Sigmoid colon (tissue), 7 donors: ENCODE data around the gene RHBDD3. TPM values are rescaled to one million over a fixed set of nuclear protein-coding genes. Genes with fewer than 3 reads are reported as not detected.
"Not testable (repeated sequence)": the region's sequence is repeated elsewhere in the genome, so short reads cannot be mapped to it uniquely, and the experiment has no call there.

Source experiments
- DNase-seq: peaks from one replicate; pipeline ENCODE4 v3.0.0-alpha.2; 2019
- H3K27ac ChIP-seq, 4 donors: fragments of 200-600 bp; sonication (generic); one replicate each; pipeline ENCODE4 v1.5.1; 2016 to 2019; ENCODE audit warnings: mild to moderate bottlenecking in 1 of 4
- H3K27me3 ChIP-seq, 3 donors: fragments of 200-600 bp; sonication (generic); one replicate each; pipeline ENCODE4 v1.5.1; 2019; ENCODE audit warnings: mild to moderate bottlenecking in 1 of 3
- H3K36me3 ChIP-seq, 4 donors: fragments of 200-600 bp; sonication (generic); one replicate each; pipeline ENCODE4 v1.5.1; 2016 to 2019
- H3K4me1 ChIP-seq, 4 donors: fragments of 200-600 bp; sonication (generic); one replicate each; pipeline ENCODE4 v1.5.1; 2017 to 2019
- H3K4me3 ChIP-seq, 4 donors: fragments of 200-600 bp; sonication (generic); one replicate each; pipeline ENCODE4 v1.5.1; 2017 to 2019; ENCODE audit warnings: mild to moderate bottlenecking in 2 of 4, moderate library complexity in 1 of 4
- H3K9me3 ChIP-seq, 4 donors: fragments of 200-600 bp in 3 of 4; sonication (generic) in 3 of 4; one replicate each; pipeline versions ENCODE4 v1.5.1 to v1.6.1; 2013 to 2019
- CTCF ChIP-seq, 4 experiments: fragments of 450-650 bp in 3 of 4; fragments of 200-600 bp in 1 of 4; IDR thresholded peaks; one replicate each; pipeline ENCODE4 v1.5.1; 2016 to 2019; ENCODE audit warnings: antibody characterized with exemption in 4 of 4, mild to moderate bottlenecking in 3 of 4, moderate library complexity in 2 of 4
- EP300 ChIP-seq, 4 donors: sonication (generic); formaldehyde crosslinking; IDR thresholded peaks; one replicate each; pipeline ENCODE4 v1.6.1; 2017; ENCODE audit warnings: antibody characterized with exemption in 4 of 4
- POLR2A ChIP-seq, 2 donors: fragments of 450-650 bp; IDR thresholded peaks; one replicate each; pipeline ENCODE4 v1.6.1; 2016; ENCODE audit warnings: antibody characterized with exemption in 2 of 2, mild to moderate bottlenecking in 2 of 2, moderate library complexity in 2 of 2
- POLR2AphosphoS5 ChIP-seq, 4 donors: sonication (generic); formaldehyde crosslinking; IDR thresholded peaks; one replicate each; pipeline ENCODE4 v1.6.1; 2017; ENCODE audit warnings: antibody characterized with exemption in 4 of 4
- WGBS, 2 donors: extraction: QIAGEN DNeasy Blood & Tissue Kit; methylation state at CpG; one replicate each; pipeline ENCODE4 v1.1.7; 2013; 5-methylcytosine and 5-hydroxymethylcytosine counted together
- intact Hi-C: fragments of 100-400 bp; cut with DNase I; formaldehyde crosslinking; loops from one replicate; pipeline ENCODE4 v1.15.1; 2023
- polyA plus RNA-seq, 3 donors: library from polyadenylated mRNA; stranded (reverse); fragments of 200-250 nt; gene quantifications; one replicate each; pipeline ENCODE4 v1.2.3, GENCODE V29; 2013
- total RNA-seq, 4 donors: library from RNA; depleted of rRNA; stranded (reverse); fragments of >200 nt; gene quantifications; one replicate each; pipeline ENCODE4 v1.1.0, GENCODE V29; 2016
- donor health status: healthy with polysubstance abuse.
- donor health status: Bipolar disorder and iron deficiency.
- donor health status: healthy.

Gene RHBDD3
- total and polyA plus RNA-seq, 7 donors = 5.4 to 40.7 (median 16.4) TPM

- TF ChIP-seq CTCF (IDR thresholded peaks at IDR 0.05) = no peak
- TF ChIP-seq POLR2AphosphoS5 (IDR thresholded peaks at IDR 0.05) = peak in 1 of 4 donors; percentile 42
- Histone ChIP-seq H3K27ac (peak overlapping the region; percentile 37 to 78 (median 53)), H3K36me3 (no peaks in the 10 kb centered on the region), H3K9me3 (no peaks in the 10 kb centered on the region), H3K27me3 (no peaks in the 10 kb centered on the region), H3K4me1 (peaks cover 0 to 29% (median 24%) of the 10 kb centered on the region in 4 donors), H3K4me3 (no peak overlapping the region)
- peak; percentile 76 for DNase-seq
- intact Hi-C loops = no loop called here
- 21 to 47% methylated on average over 16 of the region's 16 CpGs for WGBS, 2 donors
Observed at GRCh38 chr22:29225422-29226090, 42.2 kb downstream of the RHBDD3 start.

GRCh38 chr22:29224859-29225410 lies 42.8 kb downstream of the RHBDD3 start:
- H3K4me3 ChIP-seq = no peak overlapping the region
- DNase-seq = peak; percentile 60
- peak overlapping the region in 3 of 4 donors; percentile 37 to 78 (median 68) for H3K27ac ChIP-seq
- intact Hi-C loops = no loop called here
- 92% methylated on average over 7 of the region's 7 CpGs for WGBS, 2 donors
- H3K27me3 ChIP-seq = no peaks in the 10 kb centered on the region
- no peaks in the 10 kb centered on the region for H3K9me3 ChIP-seq
- no peaks in the 10 kb centered on the region for H3K36me3 ChIP-seq
- H3K4me1 ChIP-seq = peaks cover 0 to 29% (median 24%) of the 10 kb centered on the region in 4 donors
- TF ChIP-seq EP300 (IDR thresholded peaks at IDR 0.05) (no peak), POLR2A (IDR thresholded peaks at IDR 0.05) (no peak), CTCF (IDR thresholded peaks at IDR 0.05) (no peak), POLR2AphosphoS5 (IDR thresholded peaks at IDR 0.05) (no peak)

GRCh38 chr22:29224121-29224858 lies 43.5 kb downstream of the RHBDD3 start:
- H3K27me3 ChIP-seq = no peaks in the 10 kb centered on the region
- H3K4me1 ChIP-seq = peaks cover 0 to 29% (median 24%) of the 10 kb centered on the region in 4 donors
- 76 to 80% methylated on average over 19 of the region's 19 CpGs for WGBS, 2 donors
- peak; percentile 86 for DNase-seq
- no peaks in the 10 kb centered on the region for H3K9me3 ChIP-seq
- no peaks in the 10 kb centered on the region for H3K36me3 ChIP-seq
- TF ChIP-seq POLR2A (IDR thresholded peaks at IDR 0.05) = no peak
- no peak for TF ChIP-seq CTCF (IDR thresholded peaks at IDR 0.05)
- TF ChIP-seq POLR2AphosphoS5 (IDR thresholded peaks at IDR 0.05) = no peak
- no peak for TF ChIP-seq EP300 (IDR thresholded peaks at IDR 0.05)
- peak overlapping the region in 1 of 4 donors; percentile 14 for H3K4me3 ChIP-seq
- intact Hi-C loops = no loop called here
- H3K27ac ChIP-seq = peak overlapping the region in 3 of 4 donors; percentile 37 to 78 (median 68)

- intact Hi-C loops = no loop called here
- no peaks in the 10 kb centered on the region for H3K36me3 ChIP-seq
- no peak overlapping the region for H3K4me3 ChIP-seq
- no peak overlapping the region for H3K27ac ChIP-seq
- peaks cover 0 to 19% (median 15%) of the 10 kb centered on the region in 4 donors for H3K4me1 ChIP-seq
- WGBS, 2 donors = 62 to 77% methylated on average over 14 of the region's 14 CpGs
- no peaks in the 10 kb centered on the region for H3K9me3 ChIP-seq
- TF ChIP-seq POLR2A (IDR thresholded peaks at IDR 0.05) (no peak), EP300 (IDR thresholded peaks at IDR 0.05) (no peak), POLR2AphosphoS5 (IDR thresholded peaks at IDR 0.05) (no peak), CTCF (IDR thresholded peaks at IDR 0.05) (no peak)
- no peaks in the 10 kb centered on the region for H3K27me3 ChIP-seq
- DNase-seq = peak; percentile 61
Observed at GRCh38 chr22:29219881-29220670, 47.7 kb downstream of the RHBDD3 start.

- H3K27me3 ChIP-seq, H3K36me3 ChIP-seq, H3K9me3 ChIP-seq, intact Hi-C loops, H3K27ac ChIP-seq, DNase-seq, H3K4me3 ChIP-seq: not testable (repeated sequence)
- WGBS, 2 donors = 77 to 83% methylated on average over 2 of the region's 2 CpGs
- peaks cover 0 to 12% (median 9%) of the 10 kb centered on the region in 4 donors for H3K4me1 ChIP-seq
Observed at GRCh38 chr22:29219409-29219782, 48.4 kb downstream of the RHBDD3 start.
